NB4 (cell line): ENCODE results near the gene HS6ST3.

Experiments
- DNase-seq: peaks from one replicate; pipeline ENCODE4 v3.0.0; 2010; ENCODE audit warnings: low read depth
- H3K4me3 ChIP-seq: one replicate; pipeline ENCODE4 v1.5.1; 2011; ENCODE audit warnings: mild to moderate bottlenecking, low read depth, low read length, moderate library complexity
- MYC ChIP-seq: IDR thresholded peaks from 2 replicates; pipeline ENCODE4 v1.6.1; 2011; ENCODE audit warnings: low read depth, low read length
- POLR2A ChIP-seq: IDR thresholded peaks from 2 replicates; pipeline ENCODE4 v1.6.1; 2011; ENCODE audit warnings: mild to moderate bottlenecking; ENCODE audit not compliant: insufficient read length; ENCODE audit errors: extremely low read depth
- TF ChIP-seq, protein P1 (sequence below): IDR thresholded peaks from 2 replicates; pipeline ENCODE4 v1.6.1; 2011; ENCODE audit warnings: low read depth, low read length
- TF ChIP-seq, protein P2 (sequence below): IDR thresholded peaks from one replicate; pipeline ENCODE4 v1.5.1; 2012; ENCODE audit warnings: low read depth, low read length

HS6ST3 gene

DNA sequence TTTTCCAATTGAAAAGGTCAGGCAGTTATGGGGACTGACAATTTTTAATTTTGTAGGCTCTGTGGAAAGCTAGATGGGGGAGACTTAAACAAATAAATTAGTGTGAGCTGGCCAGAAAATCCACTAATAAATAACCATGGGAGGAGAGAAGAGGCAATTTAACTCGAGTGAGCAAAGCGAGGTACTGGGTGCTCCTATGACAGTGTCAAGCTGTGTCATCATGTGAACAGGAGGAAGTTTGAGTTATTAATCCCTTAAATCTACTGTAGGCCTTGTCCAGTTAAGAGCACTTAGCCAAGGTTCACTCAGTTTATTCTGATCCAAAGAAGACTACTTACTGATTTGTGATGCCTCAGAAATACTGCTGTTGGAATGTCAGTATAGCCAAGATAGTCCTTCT lies 781.6 kb downstream of the HS6ST3 start:
- DNase-seq: no peak
- TF ChIP-seq, protein P1, sequence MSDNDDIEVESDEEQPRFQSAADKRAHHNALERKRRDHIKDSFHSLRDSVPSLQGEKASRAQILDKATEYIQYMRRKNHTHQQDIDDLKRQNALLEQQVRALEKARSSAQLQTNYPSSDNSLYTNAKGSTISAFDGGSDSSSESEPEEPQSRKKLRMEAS: no peak
- TF ChIP-seq, protein P2, sequence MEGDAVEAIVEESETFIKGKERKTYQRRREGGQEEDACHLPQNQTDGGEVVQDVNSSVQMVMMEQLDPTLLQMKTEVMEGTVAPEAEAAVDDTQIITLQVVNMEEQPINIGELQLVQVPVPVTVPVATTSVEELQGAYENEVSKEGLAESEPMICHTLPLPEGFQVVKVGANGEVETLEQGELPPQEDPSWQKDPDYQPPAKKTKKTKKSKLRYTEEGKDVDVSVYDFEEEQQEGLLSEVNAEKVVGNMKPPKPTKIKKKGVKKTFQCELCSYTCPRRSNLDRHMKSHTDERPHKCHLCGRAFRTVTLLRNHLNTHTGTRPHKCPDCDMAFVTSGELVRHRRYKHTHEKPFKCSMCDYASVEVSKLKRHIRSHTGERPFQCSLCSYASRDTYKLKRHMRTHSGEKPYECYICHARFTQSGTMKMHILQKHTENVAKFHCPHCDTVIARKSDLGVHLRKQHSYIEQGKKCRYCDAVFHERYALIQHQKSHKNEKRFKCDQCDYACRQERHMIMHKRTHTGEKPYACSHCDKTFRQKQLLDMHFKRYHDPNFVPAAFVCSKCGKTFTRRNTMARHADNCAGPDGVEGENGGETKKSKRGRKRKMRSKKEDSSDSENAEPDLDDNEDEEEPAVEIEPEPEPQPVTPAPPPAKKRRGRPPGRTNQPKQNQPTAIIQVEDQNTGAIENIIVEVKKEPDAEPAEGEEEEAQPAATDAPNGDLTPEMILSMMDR: no peak
- TF ChIP-seq MYC: no peak
- no peak for TF ChIP-seq POLR2A
- no peak overlapping the region for H3K4me3 ChIP-seq

DNA sequence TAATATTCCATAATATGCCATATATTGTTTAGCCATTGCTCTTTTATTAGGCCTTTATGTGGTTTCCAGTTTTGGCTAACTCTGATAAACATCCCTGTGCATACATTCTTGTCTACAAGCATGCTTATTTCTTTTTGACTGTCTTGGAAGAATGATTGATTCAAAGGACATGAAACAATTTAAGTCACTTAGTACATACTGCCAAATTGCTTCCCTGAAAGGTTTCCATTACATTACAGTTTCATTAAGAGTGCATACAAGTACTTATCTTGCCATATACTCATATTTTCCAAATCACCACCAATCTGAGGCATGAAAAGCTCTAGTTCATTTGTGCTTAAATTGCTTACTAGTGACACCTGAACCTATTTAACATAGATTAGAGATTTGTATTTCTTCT lies 790.5 kb downstream of the HS6ST3 start:
- H3K4me3 ChIP-seq: no peak overlapping the region
- TF ChIP-seq, protein P1: no peak
- no peak for TF ChIP-seq MYC
- TF ChIP-seq POLR2A: no peak
- no peak for DNase-seq
